H9 (cell line): Measurements from ENCODE around the gene LFNG. TPM values are rescaled to one million over a fixed set of nuclear protein-coding genes. Genes with fewer than 3 reads are reported as not detected.

Experiments
- DNase-seq: peaks from one replicate; pipeline ENCODE4 v3.0.0-alpha.2; 2017
- H2AFZ ChIP-seq: one replicate; pipeline ENCODE4 v1.6.1; 2013; ENCODE audit warnings: mild to moderate bottlenecking, low read length, control low read depth, moderate library complexity
- H2AK5ac ChIP-seq: 2 replicates; pipeline ENCODE4 v1.6.1; 2013; ENCODE audit warnings: low read length, control low read depth, mixed read lengths; ENCODE audit not compliant: insufficient read length
- H2BK120ac ChIP-seq: one replicate; pipeline ENCODE4 v1.6.1; 2013; ENCODE audit warnings: low read depth, mild to moderate bottlenecking, low read length, control low read depth, inconsistent platforms; ENCODE audit not compliant: poor library complexity, severe bottlenecking
- H2BK12ac ChIP-seq: 2 replicates; pipeline ENCODE4 v1.6.1; 2013; ENCODE audit warnings: low read length, control low read depth, mixed read lengths, low read depth; ENCODE audit not compliant: insufficient read length
- H2BK15ac ChIP-seq: 2 replicates; pipeline ENCODE4 v1.6.1; 2013; ENCODE audit warnings: low read depth, low read length, control low read depth
- H2BK20ac ChIP-seq: one replicate; pipeline ENCODE4 v1.6.1; 2013; ENCODE audit warnings: low read depth, mild to moderate bottlenecking, low read length, control low read depth, inconsistent platforms; ENCODE audit not compliant: poor library complexity, severe bottlenecking
- H2BK5ac ChIP-seq: 2 replicates; pipeline ENCODE4 v1.6.1; 2013; ENCODE audit warnings: low read length, control low read depth, mixed read lengths; ENCODE audit not compliant: insufficient read length
- H3K14ac ChIP-seq: 2 replicates; pipeline ENCODE4 v1.6.1; 2013; ENCODE audit warnings: low read length, control low read depth; ENCODE audit not compliant: insufficient read depth
- H3K18ac ChIP-seq: 2 replicates; pipeline ENCODE4 v1.6.1; 2013; ENCODE audit warnings: low read depth, mild to moderate bottlenecking, mixed read lengths, low read length, control low read depth; ENCODE audit not compliant: insufficient read length
- H3K23ac ChIP-seq: 2 replicates; pipeline ENCODE4 v1.6.1; 2013; ENCODE audit warnings: low read length, control low read depth, mixed read lengths, low read depth; ENCODE audit not compliant: insufficient read length
- H3K23me2 ChIP-seq: 2 replicates; pipeline ENCODE4 v1.6.1; 2013; ENCODE audit warnings: low read depth, mild to moderate bottlenecking, mixed read lengths, low read length, control low read depth; ENCODE audit not compliant: insufficient read length, poor library complexity, severe bottlenecking
- H3K27ac ChIP-seq: 2 replicates; pipeline ENCODE4 v1.5.1; 2013; ENCODE audit warnings: low read length, control low read depth, mixed read lengths, low read depth; ENCODE audit not compliant: insufficient read length
- H3K27me3 ChIP-seq: 2 replicates; pipeline ENCODE4 v1.6.1; 2013; ENCODE audit warnings: low read length, control low read depth, inconsistent platforms; ENCODE audit not compliant: insufficient read depth
- H3K4ac ChIP-seq: 2 replicates; pipeline ENCODE4 v1.6.1; 2013; ENCODE audit warnings: low read depth, mild to moderate bottlenecking, control low read depth, inconsistent platforms, low read length, moderate library complexity
- H3K4me1 ChIP-seq: 2 replicates; pipeline ENCODE4 v1.6.1; 2013; ENCODE audit warnings: low read length, control low read depth, inconsistent platforms; ENCODE audit not compliant: insufficient read depth
- H3K4me2 ChIP-seq: 2 replicates; pipeline ENCODE4 v1.6.1; 2013; ENCODE audit warnings: low read length, control low read depth, mixed read lengths; ENCODE audit not compliant: insufficient read length, insufficient read depth
- H3K56ac ChIP-seq: 2 replicates; pipeline ENCODE4 v1.6.1; 2013; ENCODE audit warnings: low read depth, mild to moderate bottlenecking, mixed read lengths, low read length, control low read depth; ENCODE audit not compliant: insufficient read length
- H3K79me1 ChIP-seq: 2 replicates; pipeline ENCODE4 v1.6.1; 2013; ENCODE audit warnings: low read depth, mild to moderate bottlenecking, moderate library complexity, low read length, control low read depth, inconsistent platforms; ENCODE audit not compliant: insufficient read depth, poor library complexity, severe bottlenecking
- H3K79me2 ChIP-seq: 2 replicates; pipeline ENCODE4 v1.6.1; 2013; ENCODE audit warnings: low read length, control low read depth, inconsistent platforms; ENCODE audit not compliant: insufficient read depth
- H3K9ac ChIP-seq: 2 replicates; pipeline ENCODE4 v1.6.1; 2013; ENCODE audit warnings: low read length, control low read depth, mixed read lengths; ENCODE audit not compliant: insufficient read length; ENCODE audit errors: extremely low read depth
- H3K9me3 ChIP-seq: one replicate; pipeline ENCODE4 v1.6.1; 2013; ENCODE audit warnings: low read depth, low read length, inconsistent platforms; ENCODE audit not compliant: control insufficient read depth
- H3T11ph ChIP-seq: one replicate; pipeline ENCODE4 v1.6.1; 2013; ENCODE audit warnings: mild to moderate bottlenecking, low read length, control low read depth, inconsistent platforms
- H4K20me1 ChIP-seq: one replicate; pipeline ENCODE4 v1.6.1; 2013; ENCODE audit not compliant: control insufficient read depth, insufficient read length, insufficient read depth
- H4K5ac ChIP-seq: 2 replicates; pipeline ENCODE4 v1.6.1; 2013; ENCODE audit warnings: low read depth, mild to moderate bottlenecking, mixed read lengths, low read length, control low read depth; ENCODE audit not compliant: insufficient read length
- H4K8ac ChIP-seq: replicated peaks from 2 replicates; pipeline ENCODE4 v1.6.1; 2013; ENCODE audit warnings: low read length, control low read depth, mixed read lengths, low read depth; ENCODE audit not compliant: insufficient read length
- H4K91ac ChIP-seq: 2 replicates; pipeline ENCODE4 v1.6.1; 2013; ENCODE audit warnings: low read depth, mild to moderate bottlenecking, moderate library complexity, mixed read lengths, low read length, control low read depth; ENCODE audit not compliant: insufficient read length
- H3K27ac Mint-ChIP-seq, 3 experiments: 2 replicates in 2 of 3; 3 replicates in 1 of 3; pipeline ENCODE4 v1.8.0; 2020 to 2021; ENCODE audit warnings: mixed read lengths in 3 of 3, mild to moderate bottlenecking in 1 of 3, moderate library complexity in 1 of 3
- H3K27me3 Mint-ChIP-seq: 2 replicates; pipeline ENCODE4 v1.8.0; 2021; ENCODE audit warnings: low read depth, mild to moderate bottlenecking, moderate library complexity, mixed read lengths
- H3K36me3 Mint-ChIP-seq, 3 experiments: 2 replicates in 2 of 3; 3 replicates in 1 of 3; pipeline ENCODE4 v1.8.0; 2020 to 2021; ENCODE audit warnings: low read depth in 3 of 3, mixed read lengths in 3 of 3; ENCODE audit not compliant: insufficient read depth in 1 of 3
- H3K4me1 Mint-ChIP-seq, 2 experiments: 2 replicates each; pipeline ENCODE4 v1.8.0; 2020; ENCODE audit warnings: mixed read lengths in 2 of 2
- H3K4me3 Mint-ChIP-seq, 2 experiments: 2 replicates in 1 of 2; 3 replicates in 1 of 2; pipeline ENCODE4 v1.8.0; 2020 to 2021; ENCODE audit warnings: mild to moderate bottlenecking in 2 of 2, mixed read lengths in 2 of 2, moderate library complexity in 1 of 2
- H3K9me3 Mint-ChIP-seq, 2 experiments: 2 replicates in 1 of 2; 3 replicates in 1 of 2; pipeline ENCODE4 v1.8.0; 2020; ENCODE audit warnings: mild to moderate bottlenecking in 2 of 2, mixed read lengths in 2 of 2, moderate library complexity in 1 of 2
- CTCF ChIP-seq: fragments of 200-600 bp; sonication (generic); conservative IDR thresholded peaks from 3 replicates; pipeline ENCODE4 v1.8.0; 2021; ENCODE audit warnings: antibody characterized with exemption, mild to moderate bottlenecking
- WGBS: extraction: QIAGEN DNeasy Blood & Tissue Kit; methylation state at CpG from one replicate; pipeline ENCODE4 v1.1.7; 2013; ENCODE audit warnings: missing lambda C conversion rate, low lambda C conversion rate, mixed read lengths; ENCODE audit not compliant: insufficient read length; ENCODE audit errors: extremely low coverage; 5-methylcytosine and 5-hydroxymethylcytosine counted together
- total RNA-seq: library from RNA; stranded (reverse); gene quantifications from 2 replicates; pipeline ENCODE4 v1.2.1, GENCODE V29; 2021

LFNG gene
- total RNA-seq, 1 experiment from 2014 or later = 52.9 TPM

DNA sequence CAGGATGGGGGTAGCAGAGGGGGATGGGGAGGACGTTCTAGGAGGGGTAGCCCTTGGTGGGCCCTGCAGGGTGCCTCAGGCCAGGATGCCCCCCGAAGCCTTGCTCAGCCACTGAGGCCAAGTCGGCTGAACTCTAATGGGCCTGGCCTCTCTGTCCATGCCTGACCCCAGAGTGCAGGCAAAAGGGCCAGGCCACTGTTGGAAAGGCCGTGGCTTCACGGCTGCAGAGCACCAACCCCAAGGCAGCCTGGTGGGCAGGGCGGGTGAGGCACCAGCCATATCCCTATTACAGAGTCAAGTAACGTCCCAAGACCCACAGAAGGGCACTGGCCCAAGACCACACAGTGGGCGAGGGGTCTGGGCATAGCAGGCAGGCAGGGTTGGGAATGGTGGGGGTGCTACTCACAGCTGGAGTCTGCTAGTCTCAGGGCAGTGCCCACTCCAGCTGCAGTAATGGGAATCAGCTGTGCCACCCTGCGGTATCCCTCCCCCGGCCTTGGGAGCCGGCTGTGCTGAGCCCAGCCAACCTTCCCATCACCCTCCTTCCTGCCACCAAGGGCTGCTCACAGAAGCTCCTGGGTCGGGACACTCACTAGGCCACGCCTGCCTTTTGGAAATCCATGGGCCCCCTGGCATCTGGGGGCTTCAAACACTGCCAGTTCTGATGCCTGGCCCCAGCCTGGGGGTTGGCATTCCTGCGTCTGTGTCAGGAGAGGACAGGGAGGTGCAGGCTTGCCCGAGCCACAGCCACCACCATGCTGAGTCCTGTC, 4.0 kb upstream of the LFNG start:
- Histone ChIP-seq H2AFZ (no peak overlapping the region), H3K9me3 (no peaks in the 10 kb centered on the region), H3K18ac (no peak overlapping the region), H3T11ph (no peak overlapping the region), H2BK15ac (no peak overlapping the region), H3K23ac (no peak overlapping the region), H3K27me3 (no peaks in the 10 kb centered on the region; the same call in 1 of the 2 replicates), H2BK5ac (no peak overlapping the region), H4K8ac (no peak overlapping the region), H3K79me2 (no peaks in the 10 kb centered on the region), H2AK5ac (no peak overlapping the region), H3K4ac (no peak overlapping the region), H3K27ac (no peak overlapping the region), H4K20me1 (no peaks in the 10 kb centered on the region), H3K9ac (no peak overlapping the region), H2BK20ac (no peak overlapping the region), H3K4me2 (no peak overlapping the region), H3K56ac (no peak overlapping the region), H4K5ac (no peak overlapping the region), H3K14ac (no peak overlapping the region), H3K23me2 (peaks cover 10% of the 10 kb centered on the region), H3K79me1 (no peaks in the 10 kb centered on the region), H2BK12ac (no peak overlapping the region), H4K91ac (no peak overlapping the region), H2BK120ac (no peak overlapping the region), H3K4me1 (peaks cover 4% of the 10 kb centered on the region; the same call in 1 of the 2 replicates)
- no peaks in the 10 kb centered on the region for H3K36me3 Mint-ChIP-seq
- H3K4me3 Mint-ChIP-seq = no peak overlapping the region
- WGBS = no CpG with 5 or more reads among the region's 15 CpGs
- peaks cover 23% of the 10 kb centered on the region for H3K27me3 Mint-ChIP-seq
- no peak overlapping the region for H3K27ac Mint-ChIP-seq
- peaks cover 30 to 37% of the 10 kb centered on the region in 2 experiments for H3K4me1 Mint-ChIP-seq
- H3K9me3 Mint-ChIP-seq = no peaks in the 10 kb centered on the region
- DNase-seq = no peak
- no peak for TF ChIP-seq CTCF
